Vagina (tissue), 2 donors: ENCODE results near the gene ABL1. TPM values are rescaled to one million over a fixed set of nuclear protein-coding genes. Genes with fewer than 3 reads are reported as not detected.

Source experiments
- DNase-seq, 2 donors: peaks; one replicate each; pipeline ENCODE4 v3.0.0-alpha.2; 2017; ENCODE audit errors: extremely low spot score in 2 of 2
- H3K27ac ChIP-seq: fragments of 200-600 bp; sonication (generic); one replicate; pipeline ENCODE4 v1.5.1; 2019
- H3K27me3 ChIP-seq: fragments of 200-600 bp; sonication (generic); one replicate; pipeline ENCODE4 v1.5.1; 2019
- H3K36me3 ChIP-seq, 2 donors: fragments of 200-600 bp; sonication (generic); one replicate each; pipeline ENCODE4 v1.5.1; 2017 to 2019
- H3K4me1 ChIP-seq: fragments of 200-600 bp; sonication (generic); one replicate; pipeline ENCODE4 v1.5.1; 2019
- H3K4me3 ChIP-seq, 2 donors: fragments of 200-600 bp; sonication (generic); 1 replicate in 1 of 2; 2 replicates in 1 of 2; pipeline ENCODE4 v1.5.1; 2016 to 2019
- H3K9me3 ChIP-seq: fragments of 200-600 bp; sonication (generic); one replicate; pipeline ENCODE4 v1.5.1; 2019
- CTCF ChIP-seq, 3 experiments: fragments of 450-650 bp in 2 of 3; fragments of 200-600 bp in 1 of 3; sonication (generic) in 1 of 3; IDR thresholded peaks; one replicate each; pipeline ENCODE4 v1.5.1; 2017 to 2019; ENCODE audit warnings: antibody characterized with exemption in 3 of 3, mild to moderate bottlenecking in 2 of 3, moderate library complexity in 2 of 3
- POLR2A ChIP-seq, 2 donors: fragments of 450-650 bp; IDR thresholded peaks; one replicate each; pipeline ENCODE4 v1.6.1; 2017; ENCODE audit warnings: antibody characterized with exemption in 2 of 2, mild to moderate bottlenecking in 2 of 2, moderate library complexity in 2 of 2
- POLR2AphosphoS5 ChIP-seq, 2 donors: sonication (generic); formaldehyde crosslinking; IDR thresholded peaks; one replicate each; pipeline ENCODE4 v1.9.0; 2017; ENCODE audit warnings: antibody characterized with exemption in 2 of 2, mild to moderate bottlenecking in 2 of 2, low read depth in 1 of 2; ENCODE audit not compliant: insufficient read depth in 1 of 2
- intact Hi-C: fragments of 100-400 bp; cut with DNase I; formaldehyde crosslinking; loops from one replicate; pipeline ENCODE4 v1.15.1; 2023
- total RNA-seq: library from RNA; depleted of rRNA; stranded (reverse); fragments of >200 nt; gene quantifications from one replicate; pipeline ENCODE4 v1.2.3, GENCODE V29; 2016

ABL1 gene
- total RNA-seq, 1 donor from 2014 or later = 68.5 TPM

DNA sequence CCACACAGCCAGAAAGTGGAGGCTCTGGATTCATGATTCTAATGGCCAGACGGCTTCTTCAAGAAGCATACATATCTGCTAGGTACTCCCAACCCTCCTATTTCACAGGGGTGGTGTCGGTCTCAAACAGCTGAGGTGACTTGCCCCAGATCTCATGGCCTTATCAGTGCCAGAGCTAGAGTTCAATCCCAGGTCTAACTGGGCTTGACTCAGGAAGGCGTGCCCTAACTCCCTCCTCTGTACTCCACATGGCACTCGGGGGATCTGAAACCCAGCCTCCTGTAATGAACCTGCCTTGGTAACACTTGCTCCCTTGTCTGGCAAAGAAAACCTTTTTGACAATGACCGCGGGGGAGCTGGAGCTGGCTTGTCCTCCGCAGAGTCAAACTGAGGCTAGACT lies 59.5 kb downstream of the ABL1 start:
- Histone ChIP-seq H3K4me3 (no peak overlapping the region), H3K27me3 (no peaks in the 10 kb centered on the region), H3K9me3 (no peaks in the 10 kb centered on the region), H3K27ac (peak overlapping the region; percentile 36), H3K36me3 (peaks cover 0 to 15% of the 10 kb centered on the region in 2 donors), H3K4me1 (peaks cover 46% of the 10 kb centered on the region)
- no peak for DNase-seq
- TF ChIP-seq POLR2A (IDR thresholded peaks at IDR 0.05) = no peak
- no peak for TF ChIP-seq CTCF (IDR thresholded peaks at IDR 0.05)
- no peak for TF ChIP-seq POLR2AphosphoS5 (IDR thresholded peaks at IDR 0.05; ENCODE audit: insufficient read depth in 1 of 2, low read depth in 1 of 2)
- intact Hi-C loops = no loop called here

GRCh38 chr9:130895038-130895437 lies 60.0 kb downstream of the ABL1 start:
- DNase-seq = no peak
- H3K4me1 ChIP-seq = peaks cover 46% of the 10 kb centered on the region
- H3K9me3 ChIP-seq = no peaks in the 10 kb centered on the region
- H3K27ac ChIP-seq = no peak overlapping the region
- no peaks in the 10 kb centered on the region for H3K27me3 ChIP-seq
- no peak overlapping the region for H3K4me3 ChIP-seq
- TF ChIP-seq CTCF (IDR thresholded peaks at IDR 0.05) (no peak), POLR2AphosphoS5 (IDR thresholded peaks at IDR 0.05; ENCODE audit: insufficient read depth in 1 of 2, low read depth in 1 of 2) (no peak), POLR2A (IDR thresholded peaks at IDR 0.05) (no peak)
- H3K36me3 ChIP-seq = peaks cover 0 to 12% of the 10 kb centered on the region in 2 donors
- intact Hi-C loops = no loop called here

DNA sequence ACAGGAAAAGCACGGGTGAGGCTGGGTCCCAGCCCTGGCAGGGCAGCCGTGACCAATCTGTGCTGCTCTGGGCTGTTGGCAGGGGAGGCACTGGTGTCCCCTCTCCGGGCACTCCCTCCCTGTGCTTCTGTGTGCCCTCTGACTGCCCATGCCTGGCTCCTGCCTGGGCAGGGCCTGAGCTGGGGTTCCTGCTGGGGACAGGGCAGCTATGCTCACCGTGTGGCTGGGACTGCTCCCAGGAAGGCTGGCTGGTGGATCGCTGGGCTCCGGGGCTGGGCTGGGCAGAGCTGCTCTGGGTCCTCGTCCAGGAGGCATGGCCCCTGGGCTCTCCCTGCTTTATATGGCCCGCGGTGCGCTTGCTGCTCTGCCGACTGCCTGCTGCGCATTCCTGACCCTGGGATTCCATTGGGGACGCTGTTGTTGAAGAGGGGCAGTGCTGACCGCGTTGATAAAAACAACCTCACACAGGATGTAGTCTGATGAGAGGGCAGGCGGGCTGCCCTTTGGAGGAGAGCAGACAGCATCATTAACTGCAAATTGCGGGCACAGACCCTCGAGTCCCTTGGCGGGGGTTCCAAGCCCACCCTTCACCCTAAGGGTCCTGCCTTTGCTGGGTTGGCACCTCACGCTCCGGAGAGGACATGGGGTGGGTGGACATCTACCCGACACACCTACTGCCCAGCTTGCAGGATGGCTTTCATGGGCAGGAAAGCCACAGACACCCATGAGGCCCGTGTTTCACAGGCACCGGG lies 60.6 kb downstream of the ABL1 start:
- H3K27ac ChIP-seq = no peak overlapping the region
- intact Hi-C loops = no loop called here

DNA sequence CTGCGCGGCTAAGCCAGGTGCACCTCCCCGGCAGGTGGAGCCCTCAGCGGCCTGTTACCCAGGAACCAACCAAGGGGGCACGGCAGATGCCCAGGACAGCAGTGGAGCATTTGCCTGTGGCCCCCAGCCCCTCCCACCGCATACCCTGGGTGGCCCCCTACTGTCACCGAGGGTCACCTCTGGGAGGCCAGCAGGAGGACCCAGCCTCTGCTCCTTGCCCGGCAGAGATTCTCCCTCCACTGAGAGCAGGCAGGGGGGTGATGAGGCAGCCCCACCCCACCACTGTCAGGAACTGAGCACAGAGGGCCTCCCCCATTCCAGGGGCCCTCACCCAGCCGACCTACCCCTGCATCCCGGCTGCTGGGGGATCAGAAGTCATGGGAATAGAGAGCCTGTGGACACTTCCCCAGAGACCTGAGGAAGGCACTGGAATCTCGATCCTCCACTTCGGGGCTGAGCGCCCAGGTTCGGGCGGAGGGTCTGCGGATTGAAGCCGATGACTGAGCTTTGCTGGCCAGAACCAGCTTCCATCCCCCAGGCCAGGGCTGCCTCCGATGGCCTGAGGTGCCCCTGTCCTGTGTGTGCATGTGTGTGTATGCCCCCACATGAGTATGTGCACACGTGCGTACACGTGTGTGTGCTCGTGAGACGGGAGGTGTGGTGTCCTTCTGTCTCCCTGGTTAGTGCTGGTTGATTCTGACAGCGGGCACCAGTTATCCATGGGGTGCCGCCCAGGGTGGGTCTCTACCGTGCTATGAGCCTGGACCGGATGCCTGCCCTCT lies 61.4 kb downstream of the ABL1 start, which contains the start of gene QRFP:
Gene QRFP (minus strand): TSS at position 580 of the 782 bp plus-strand sequence. CDS start 2,974 bp downstream, outside the sequence.
- TF ChIP-seq POLR2AphosphoS5 (IDR thresholded peaks at IDR 0.05; ENCODE audit: insufficient read depth in 1 of 2, low read depth in 1 of 2) = no peak
- no peak for TF ChIP-seq POLR2A (IDR thresholded peaks at IDR 0.05)
- TF ChIP-seq CTCF (IDR thresholded peaks at IDR 0.05) = no peak
- no peak for DNase-seq
- Histone ChIP-seq H3K27ac (no peak within 1 kb of the TSS), H3K27me3 (no peaks in the 10 kb centered on the region), H3K4me3 (no peak within 1 kb of the TSS), H3K4me1 (peaks cover 46% of the 10 kb centered on the region), H3K9me3 (no peaks in the 10 kb centered on the region), H3K36me3 (peaks cover 0 to 7% of the 10 kb centered on the region in 2 donors)
- intact Hi-C loops = no loop called here

More for the DNA sequence above, 60.6 kb downstream of the ABL1 start:
- no peaks in the 10 kb centered on the region for H3K9me3 ChIP-seq
- H3K4me1 ChIP-seq = peaks cover 46% of the 10 kb centered on the region
- H3K4me3 ChIP-seq = no peak overlapping the region
- H3K36me3 ChIP-seq = peaks cover 0 to 7% of the 10 kb centered on the region in 2 donors
- no peaks in the 10 kb centered on the region for H3K27me3 ChIP-seq
- DNase-seq = no peak
- no peak for TF ChIP-seq POLR2A (IDR thresholded peaks at IDR 0.05)
- no peak for TF ChIP-seq POLR2AphosphoS5 (IDR thresholded peaks at IDR 0.05; ENCODE audit: insufficient read depth in 1 of 2, low read depth in 1 of 2)
- TF ChIP-seq CTCF (IDR thresholded peaks at IDR 0.05) = no peak
